GM18505 (cell line): ENCODE measurements around the gene JAM3.
"Not testable (repeated sequence)": the region's sequence is repeated elsewhere in the genome, so short reads cannot be mapped to it uniquely, and the experiment has no call there.

Source experiments
- ATAC-seq: cut with Tn5 transposase; IDR thresholded peaks from one replicate; pipeline ENCODE4 v1.9.1; 2021; ENCODE audit not compliant: unreplicated experiment
- POLR2A ChIP-seq: IDR thresholded peaks from 4 replicates; pipeline ENCODE4 v1.6.1; 2011; ENCODE audit warnings: borderline replicate concordance; ENCODE audit not compliant: insufficient read depth, insufficient read length; ENCODE audit errors: extremely low read depth

JAM3 gene

DNA sequence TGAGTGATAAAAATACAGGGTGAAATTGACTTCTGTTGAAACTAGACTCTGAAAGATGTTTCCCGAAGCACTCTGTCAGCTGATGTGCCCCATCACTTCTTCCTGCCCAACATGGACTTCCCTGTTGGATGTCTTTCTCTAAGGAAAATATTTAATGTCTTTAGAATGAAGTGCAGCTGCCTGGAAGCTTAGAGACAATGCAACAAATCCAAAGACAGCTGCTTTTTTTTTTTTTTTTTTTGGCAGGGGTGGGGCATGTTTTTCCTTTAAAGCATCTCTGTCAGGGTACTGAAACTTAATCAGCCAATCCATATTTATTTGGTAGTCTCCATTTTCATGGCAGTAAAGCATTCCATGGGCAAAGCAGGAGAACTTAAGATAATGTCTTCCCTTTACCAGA lies 5.9 kb downstream of the JAM3 start:
- no peak for ATAC-seq
- no peak for TF ChIP-seq POLR2A

DNA sequence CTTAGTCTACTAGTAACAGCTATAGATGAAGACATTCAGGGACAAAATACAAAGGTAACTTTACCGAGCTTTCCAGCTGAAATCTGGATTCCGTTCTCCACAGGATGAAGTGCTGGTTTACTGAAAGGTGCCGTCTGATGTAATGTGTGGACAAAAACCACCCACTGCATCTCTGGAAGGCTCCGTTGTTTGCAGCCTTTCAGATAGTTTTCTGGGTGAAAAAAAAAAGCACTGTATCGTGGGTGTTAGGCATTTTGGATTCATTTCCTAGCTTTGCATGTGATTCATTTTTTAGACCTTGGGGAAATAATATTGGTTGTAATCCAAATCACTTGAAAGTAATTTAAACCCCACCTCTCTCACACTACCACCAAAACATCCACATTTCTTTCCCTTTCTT lies 10.4 kb downstream of the JAM3 start:
- no peak for ATAC-seq
- no peak for TF ChIP-seq POLR2A

DNA sequence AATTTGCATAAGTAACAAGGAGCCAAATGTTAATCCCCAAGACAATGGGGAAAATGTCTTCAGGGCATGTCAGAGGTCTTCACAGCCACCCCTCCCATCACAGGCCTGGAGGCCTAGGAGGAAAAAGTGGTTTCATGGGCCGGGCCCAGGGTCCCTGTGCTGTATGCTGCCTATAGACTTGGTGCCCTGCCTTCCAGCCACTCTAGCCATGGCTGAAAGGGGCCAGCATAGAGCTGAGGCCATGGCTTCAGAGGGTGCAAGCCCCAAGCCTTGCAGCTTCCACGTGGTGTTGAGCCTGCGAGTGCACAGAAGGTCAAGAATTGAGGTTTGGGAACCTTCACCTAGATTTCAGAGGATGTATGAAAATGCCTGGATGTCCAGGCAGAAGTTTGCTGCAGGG lies 12.4 kb downstream of the JAM3 start:
- not testable (repeated sequence) for ATAC-seq

DNA sequence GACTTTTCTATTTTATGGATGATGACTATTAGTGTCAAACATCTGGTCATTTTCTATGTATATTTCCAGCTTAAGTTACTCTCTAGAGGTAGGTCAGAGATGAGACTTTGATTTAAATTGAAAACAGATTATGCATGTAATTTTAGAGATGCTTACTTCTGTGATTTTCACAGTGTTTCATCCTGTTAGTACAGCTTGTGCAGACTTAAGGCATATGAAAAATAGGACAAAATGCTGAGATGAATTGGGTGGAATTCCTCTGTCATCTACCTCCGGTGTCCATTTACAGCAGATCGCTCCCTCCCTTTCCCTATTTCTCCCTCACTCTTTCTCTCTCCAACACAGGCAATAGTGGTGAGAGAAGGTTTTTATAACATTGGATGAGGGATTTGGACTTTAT lies 14.1 kb downstream of the JAM3 start:
- no peak for ATAC-seq
- no peak for TF ChIP-seq POLR2A

DNA sequence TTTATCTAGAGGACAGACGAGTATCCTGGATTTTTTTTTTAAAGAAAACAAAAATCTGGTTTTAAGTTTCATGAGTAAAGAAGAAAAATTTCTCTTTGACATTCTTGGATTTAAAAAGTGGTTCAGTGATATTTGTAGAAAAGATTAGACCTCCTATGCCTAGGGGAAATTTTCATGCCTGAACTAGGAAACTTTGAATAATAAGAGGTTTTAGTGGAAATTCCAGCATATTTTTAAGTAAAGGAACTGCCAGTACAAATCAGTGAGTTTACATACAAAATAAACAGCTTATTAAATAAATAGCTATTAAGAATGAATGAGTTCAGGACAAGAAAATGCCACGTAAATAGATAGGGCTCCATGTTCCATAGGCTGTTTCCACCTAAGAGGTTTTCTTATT lies 17.5 kb downstream of the JAM3 start:
- no peak for ATAC-seq
- no peak for TF ChIP-seq POLR2A

DNA sequence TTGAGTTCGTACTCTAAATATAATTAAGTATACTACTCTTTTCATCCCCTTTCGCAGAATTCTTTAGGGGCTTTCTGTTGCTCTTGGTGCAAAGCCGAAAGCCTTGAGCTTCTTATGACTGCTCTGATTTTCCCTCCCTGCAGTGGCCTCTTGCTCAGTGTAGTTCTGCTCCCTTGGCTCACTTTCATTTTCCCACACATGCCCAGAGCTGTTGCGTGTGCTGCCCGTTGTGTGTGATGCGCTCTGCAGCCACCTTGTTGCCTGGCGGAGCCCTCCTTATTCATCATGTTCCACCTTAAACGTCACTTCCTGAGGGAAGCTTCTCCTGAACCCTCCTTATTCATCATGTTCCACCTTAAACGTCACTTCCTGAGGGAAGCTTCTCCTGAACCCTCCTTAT lies 23.1 kb downstream of the JAM3 start:
- not testable (repeated sequence) for ATAC-seq

DNA sequence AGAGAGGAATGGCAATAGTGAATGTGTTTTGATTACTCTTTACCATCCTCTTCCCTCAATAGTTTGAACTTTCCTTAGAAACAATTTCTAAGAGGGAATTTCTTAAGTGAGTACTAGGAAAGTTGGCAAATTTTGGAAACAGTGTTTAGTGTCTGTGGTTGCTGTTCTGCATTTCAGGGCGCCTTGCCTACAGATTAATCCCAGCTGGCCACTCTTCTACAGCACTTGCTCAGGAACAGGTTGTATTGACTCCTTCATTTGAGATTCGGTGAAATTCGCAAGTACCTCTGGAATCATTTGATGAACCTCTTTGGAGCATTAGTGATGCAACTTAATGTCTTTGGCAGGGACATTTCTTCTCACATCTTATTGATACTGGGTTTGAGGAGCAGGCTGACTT lies 28.3 kb downstream of the JAM3 start:
- TF ChIP-seq POLR2A, result no peak
- ATAC-seq, result no peak

DNA sequence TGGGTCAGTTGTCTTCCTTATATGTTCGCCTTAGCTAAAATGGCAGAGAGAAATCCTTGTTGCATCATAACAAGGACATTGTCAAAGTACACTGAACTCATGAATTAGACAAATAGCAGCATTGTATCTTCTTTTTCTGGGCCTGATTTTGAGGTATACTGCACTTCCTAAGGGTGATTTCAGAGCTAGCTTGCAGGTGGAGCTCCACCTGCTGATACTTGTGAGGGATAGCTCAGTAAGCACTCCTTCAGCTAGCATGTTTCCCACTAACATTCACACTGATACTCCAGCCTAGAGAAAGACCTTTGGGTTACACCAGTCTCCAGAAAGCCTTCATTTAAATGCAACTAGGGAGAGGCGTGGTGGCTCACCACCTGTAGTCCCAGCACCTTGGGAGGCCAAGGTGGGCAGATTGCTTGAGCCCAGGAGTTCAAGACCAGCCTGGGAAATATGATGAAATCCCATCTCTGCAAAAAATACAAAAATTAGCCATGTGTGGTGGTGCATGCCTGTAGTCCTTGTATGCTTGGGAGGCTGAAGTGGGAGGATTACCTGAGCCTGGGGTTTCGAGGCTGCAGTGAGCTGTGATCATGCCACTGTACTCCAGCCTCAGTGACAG lies 29.8 kb downstream of the JAM3 start:
- ATAC-seq, result no peak
- TF ChIP-seq POLR2A, result no peak

DNA sequence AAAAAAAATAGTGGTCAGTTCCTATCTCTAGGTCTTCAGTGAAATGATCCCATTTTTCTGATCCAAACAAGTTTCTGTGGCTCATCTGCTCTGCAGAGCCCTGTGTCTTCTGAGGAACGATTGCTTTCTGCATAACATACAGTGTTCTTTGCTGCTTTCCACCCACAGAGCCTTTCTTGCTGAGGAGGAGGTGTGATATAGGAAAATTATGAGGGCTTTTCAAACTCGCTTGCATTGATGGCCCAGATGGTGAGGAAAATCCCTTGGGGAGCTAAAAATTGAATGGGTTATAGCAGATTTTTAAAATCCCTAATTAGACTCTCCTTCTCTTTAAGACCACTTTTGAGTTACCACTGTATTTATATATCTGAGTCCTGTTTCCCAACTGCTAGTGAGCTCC lies 31.3 kb downstream of the JAM3 start:
- no peak for TF ChIP-seq POLR2A
- ATAC-seq, result no peak

DNA sequence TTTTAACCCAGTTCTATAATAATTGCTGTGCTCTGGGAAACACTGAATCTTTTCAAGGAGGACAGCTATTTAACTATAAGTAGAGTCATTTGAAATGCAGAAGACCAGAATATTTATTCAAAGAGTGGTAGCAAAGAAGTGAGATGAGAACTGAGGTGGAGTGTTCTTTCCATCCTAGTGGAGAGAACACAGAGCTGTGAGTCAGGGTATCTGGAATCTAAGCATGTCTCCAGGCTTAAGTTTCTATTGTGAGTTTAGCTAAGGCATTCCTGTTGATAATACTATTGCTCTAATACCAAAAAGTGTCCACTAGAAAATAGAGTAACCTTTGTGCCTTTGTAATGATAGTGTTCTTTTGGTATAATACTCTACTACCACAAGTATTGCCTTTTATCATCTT lies 32.4 kb downstream of the JAM3 start:
- ATAC-seq, result no peak

DNA sequence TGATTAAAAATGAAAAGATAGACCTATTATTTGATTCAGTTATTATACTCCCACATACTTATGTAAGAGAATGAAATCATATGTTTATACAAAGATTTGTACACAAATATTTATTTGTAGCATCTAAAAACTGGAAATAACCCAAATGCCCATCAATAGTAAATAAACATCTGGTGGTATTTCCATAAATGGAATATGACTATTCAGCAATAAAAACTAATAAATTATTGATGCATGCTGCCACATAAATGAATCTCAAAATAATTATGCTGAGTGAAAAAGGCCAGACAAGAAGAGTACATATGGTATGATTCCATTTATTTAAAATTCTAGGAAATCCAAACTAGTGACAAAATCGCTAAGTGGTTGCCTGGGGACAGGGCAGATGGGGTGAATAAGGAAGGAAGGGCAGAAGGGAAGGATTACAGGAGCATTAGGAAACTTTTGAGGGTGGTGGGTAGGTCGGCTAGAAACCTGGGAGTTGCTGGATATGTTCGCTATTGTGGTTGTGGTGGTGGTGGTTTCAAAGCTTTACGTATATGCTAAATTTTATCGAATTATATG lies 41.5 kb downstream of the JAM3 start:
- TF ChIP-seq POLR2A, result no peak
- no peak for ATAC-seq

More for the DNA sequence above, 32.4 kb downstream of the JAM3 start:
- TF ChIP-seq POLR2A, result no peak

DNA sequence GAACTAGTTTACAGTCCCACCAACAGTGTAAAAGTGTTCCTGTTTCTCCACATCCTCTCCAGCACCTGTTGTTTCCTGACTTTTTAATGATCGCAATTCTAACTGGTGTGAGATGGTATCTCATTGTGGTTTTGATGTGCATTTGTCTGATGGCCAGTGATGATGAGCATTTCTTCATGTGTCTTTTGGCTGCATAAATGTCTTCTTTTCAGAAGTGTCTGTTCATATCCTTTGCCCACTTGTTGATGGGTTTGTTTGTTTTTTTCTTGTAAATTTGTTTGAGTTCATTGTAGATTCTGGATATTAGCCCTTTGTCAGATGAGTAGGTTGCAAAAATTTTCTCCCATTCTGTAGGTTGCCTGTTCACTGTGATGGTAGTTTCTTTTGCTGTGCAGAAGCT lies 44.9 kb downstream of the JAM3 start:
- ATAC-seq, result not testable (repeated sequence)

DNA sequence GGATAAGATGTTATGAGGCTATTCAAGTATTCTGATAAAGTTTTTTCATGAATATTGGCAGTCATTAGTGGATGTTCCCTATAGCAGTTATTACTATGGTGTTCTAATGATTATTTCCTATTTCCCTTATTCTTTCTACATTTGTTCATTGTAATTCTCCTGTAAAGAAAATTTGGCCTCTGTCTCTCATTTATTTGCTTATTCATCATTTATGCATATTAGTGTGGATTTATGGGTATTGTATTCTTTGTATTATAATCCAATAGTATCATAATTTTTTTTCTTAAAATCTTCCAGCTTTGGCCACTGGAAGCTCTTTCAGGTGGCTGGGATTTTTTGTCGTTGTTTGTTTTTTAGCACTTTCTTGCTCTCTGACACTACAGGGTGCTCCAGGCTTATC lies 47.3 kb downstream of the JAM3 start:
- no peak for ATAC-seq
- TF ChIP-seq POLR2A, result no peak

DNA sequence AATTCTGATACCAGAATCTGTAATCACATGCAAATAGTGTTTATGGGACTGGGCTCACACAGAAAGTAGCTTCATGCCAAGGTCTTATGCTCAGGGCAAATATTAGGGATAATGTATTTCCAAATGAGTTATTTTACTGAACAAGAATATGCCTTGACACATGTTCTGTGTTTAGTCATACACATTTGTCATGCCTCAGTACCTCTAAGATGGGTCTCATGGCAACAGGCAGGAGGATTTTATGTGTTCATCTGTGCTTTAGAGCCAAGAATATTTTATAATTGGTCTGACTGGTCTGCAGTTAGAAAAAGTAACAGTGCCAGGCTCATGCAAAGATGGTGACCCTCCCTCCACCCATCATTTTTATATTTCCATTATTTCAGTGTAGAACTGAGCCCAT lies 49.1 kb downstream of the JAM3 start:
- no peak for ATAC-seq
- TF ChIP-seq POLR2A, result no peak

DNA sequence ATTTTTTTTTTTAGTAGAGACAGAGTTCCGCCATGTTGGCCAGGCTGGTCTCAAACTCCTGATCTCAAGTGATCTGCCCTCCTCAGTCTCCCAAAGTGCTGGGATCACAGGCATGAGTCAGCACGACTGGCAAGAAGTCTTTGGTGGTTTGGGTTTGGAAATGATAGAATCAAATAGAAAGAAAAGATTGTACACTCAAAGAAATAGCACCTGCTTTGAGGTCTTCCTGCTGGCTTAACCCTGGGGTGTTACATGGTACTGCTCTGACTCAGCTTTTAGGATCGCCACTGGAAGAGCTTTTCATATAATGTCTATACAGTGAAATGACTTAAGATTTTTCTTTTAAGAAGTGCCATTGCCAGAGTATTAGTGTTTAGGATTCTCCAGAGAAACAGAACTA lies 50.2 kb downstream of the JAM3 start:
- no peak for ATAC-seq
- no peak for TF ChIP-seq POLR2A
